GM23338 (cell line): Measurements from ENCODE around the gene CCNI.

Experiments used
- CREB1 ChIP-seq: fragments of 250-450 bp; sonication (Bioruptor Pico); IDR thresholded peaks from 2 replicates; pipeline ENCODE4 v1.5.0; 2020; ENCODE audit warnings: low read depth, mild to moderate bottlenecking, moderate library complexity
- CTCF ChIP-seq, 2 experiments: fragments of 200-600 bp in 1 of 2; sonication (generic) in 1 of 2; conservative IDR thresholded peaks; 2 replicates each; pipeline versions ENCODE4 v1.5.1 to v1.6.1; 2016 to 2017; ENCODE audit warnings: antibody characterized with exemption in 2 of 2, low read depth in 2 of 2, mild to moderate bottlenecking in 2 of 2, moderate library complexity in 1 of 2
- POLR2AphosphoS5 ChIP-seq: IDR thresholded peaks from 2 replicates; pipeline ENCODE4 v1.6.1; 2016; ENCODE audit warnings: antibody characterized with exemption, low read depth
- STAT1 ChIP-seq: IDR thresholded peaks from one replicate; pipeline ENCODE4 v1.6.1; 2016; ENCODE audit warnings: antibody characterized with exemption; ENCODE audit not compliant: unreplicated experiment
- ZNF114 ChIP-seq: fragments of 250-450 bp; sonication (Bioruptor Pico); IDR thresholded peaks from 2 replicates; pipeline ENCODE4 v1.5.0; 2020; ENCODE audit warnings: mild to moderate bottlenecking, moderate library complexity
- TF ChIP-seq, protein P1 (sequence below): IDR thresholded peaks from one replicate; pipeline ENCODE4 v1.6.1; 2018; ENCODE audit warnings: antibody characterized with exemption; ENCODE audit not compliant: unreplicated experiment

DNA sequence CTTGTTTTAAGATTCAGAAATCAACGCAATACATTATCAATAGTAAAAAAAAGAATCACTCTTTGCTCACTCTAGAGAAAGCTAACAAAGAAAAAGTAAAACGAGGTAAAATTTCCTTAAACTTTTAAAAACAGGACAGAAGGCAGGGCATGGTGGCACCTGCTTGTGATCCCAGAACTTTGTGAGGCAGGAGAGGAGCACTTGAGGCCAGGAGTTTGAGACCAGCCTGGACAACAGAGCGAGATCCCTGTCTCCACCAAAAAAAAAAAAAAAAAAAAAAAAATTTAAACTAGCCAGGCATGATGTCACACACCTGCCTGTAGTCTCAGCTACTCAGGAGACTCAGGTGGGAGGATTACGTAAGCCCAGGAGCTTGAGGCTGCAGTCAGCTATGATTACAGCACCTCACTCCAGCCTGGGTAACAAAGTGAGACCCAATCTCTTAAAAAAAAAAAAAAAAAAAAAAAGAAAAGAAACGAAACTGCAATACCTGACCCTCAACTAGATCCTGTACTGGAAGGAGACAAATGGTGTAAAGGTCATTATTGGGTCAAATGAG lies 3.5 kb downstream of the CCNI start:
- TF ChIP-seq ZNF114 (no peak), CTCF (conservative IDR thresholded peaks at IDR 0.05; ENCODE audit: low read depth in 2 of 2) (no peak), POLR2AphosphoS5 (no peak), CREB1 (CRISPR knock-in tag) (no peak), STAT1 (no peak)
- TF ChIP-seq, protein P1, sequence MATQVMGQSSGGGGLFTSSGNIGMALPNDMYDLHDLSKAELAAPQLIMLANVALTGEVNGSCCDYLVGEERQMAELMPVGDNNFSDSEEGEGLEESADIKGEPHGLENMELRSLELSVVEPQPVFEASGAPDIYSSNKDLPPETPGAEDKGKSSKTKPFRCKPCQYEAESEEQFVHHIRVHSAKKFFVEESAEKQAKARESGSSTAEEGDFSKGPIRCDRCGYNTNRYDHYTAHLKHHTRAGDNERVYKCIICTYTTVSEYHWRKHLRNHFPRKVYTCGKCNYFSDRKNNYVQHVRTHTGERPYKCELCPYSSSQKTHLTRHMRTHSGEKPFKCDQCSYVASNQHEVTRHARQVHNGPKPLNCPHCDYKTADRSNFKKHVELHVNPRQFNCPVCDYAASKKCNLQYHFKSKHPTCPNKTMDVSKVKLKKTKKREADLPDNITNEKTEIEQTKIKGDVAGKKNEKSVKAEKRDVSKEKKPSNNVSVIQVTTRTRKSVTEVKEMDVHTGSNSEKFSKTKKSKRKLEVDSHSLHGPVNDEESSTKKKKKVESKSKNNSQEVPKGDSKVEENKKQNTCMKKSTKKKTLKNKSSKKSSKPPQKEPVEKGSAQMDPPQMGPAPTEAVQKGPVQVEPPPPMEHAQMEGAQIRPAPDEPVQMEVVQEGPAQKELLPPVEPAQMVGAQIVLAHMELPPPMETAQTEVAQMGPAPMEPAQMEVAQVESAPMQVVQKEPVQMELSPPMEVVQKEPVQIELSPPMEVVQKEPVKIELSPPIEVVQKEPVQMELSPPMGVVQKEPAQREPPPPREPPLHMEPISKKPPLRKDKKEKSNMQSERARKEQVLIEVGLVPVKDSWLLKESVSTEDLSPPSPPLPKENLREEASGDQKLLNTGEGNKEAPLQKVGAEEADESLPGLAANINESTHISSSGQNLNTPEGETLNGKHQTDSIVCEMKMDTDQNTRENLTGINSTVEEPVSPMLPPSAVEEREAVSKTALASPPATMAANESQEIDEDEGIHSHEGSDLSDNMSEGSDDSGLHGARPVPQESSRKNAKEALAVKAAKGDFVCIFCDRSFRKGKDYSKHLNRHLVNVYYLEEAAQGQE: no peak
